NCI-H748 treated with DMSO at 0.1 percent for 48 hours (cell line): ENCODE measurements around the gene GOLT1A.

ENCODE experiments used
- DNase-seq: peaks from one replicate; lab custom pipeline; 2025; lab: John Stamatoyannopoulos, UW

GOLT1A gene

DNA sequence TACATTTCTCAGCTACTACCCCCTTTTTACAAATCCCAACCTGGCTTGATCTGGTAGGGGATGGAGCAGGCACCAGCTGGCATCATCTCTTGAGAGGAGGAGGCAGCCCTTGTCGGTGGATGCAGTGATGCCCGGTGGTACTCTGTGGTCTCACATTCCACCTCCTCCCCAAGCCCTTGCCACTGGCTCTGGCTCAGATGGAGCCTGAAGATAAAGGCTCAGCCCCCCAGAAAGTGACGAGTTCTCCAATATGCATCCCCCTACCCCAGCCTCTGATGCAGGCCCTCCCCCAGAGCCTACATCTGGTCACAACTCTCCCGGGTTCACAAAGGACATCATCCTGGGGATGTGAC is 3.8 kb upstream of the GOLT1A start:
- no peak for DNase-seq

DNA sequence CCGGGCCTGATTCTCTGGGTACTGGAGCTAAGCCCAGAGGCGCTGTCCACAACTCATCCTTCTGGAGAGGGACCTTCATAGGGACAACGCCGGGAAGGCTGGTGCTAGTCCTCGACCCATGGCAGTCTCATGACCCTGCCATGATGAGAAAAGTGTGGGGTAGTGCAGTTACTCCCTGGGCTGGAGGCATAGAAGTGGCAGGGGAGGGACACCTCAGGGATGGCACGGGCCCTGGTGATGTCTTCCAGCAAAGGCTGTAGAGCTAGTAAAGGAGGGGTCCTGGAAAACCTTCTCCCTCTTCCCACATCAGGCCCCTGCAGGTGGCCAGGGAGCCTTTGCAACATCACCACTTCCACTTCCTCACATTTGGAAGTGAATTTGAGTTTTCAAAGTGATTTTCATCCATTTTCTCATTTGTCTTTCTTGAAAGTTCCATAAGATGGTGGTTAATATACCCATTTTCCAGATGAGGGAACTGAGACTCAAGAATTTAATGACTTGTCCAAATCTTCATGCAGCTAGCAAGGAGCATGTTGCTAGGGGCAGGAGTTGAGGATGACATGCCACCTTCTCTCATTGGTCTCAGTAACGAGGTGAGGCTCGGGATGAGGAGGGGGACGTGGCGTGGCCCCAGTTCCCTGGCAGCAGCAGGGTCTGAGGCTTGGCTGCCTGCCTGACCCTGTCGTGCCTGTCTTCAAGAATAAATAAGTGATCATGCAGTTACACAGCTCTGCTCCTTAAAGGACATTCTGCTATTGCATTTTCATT is 3.3 kb upstream of the GOLT1A start:
- DNase-seq = no peak

DNA sequence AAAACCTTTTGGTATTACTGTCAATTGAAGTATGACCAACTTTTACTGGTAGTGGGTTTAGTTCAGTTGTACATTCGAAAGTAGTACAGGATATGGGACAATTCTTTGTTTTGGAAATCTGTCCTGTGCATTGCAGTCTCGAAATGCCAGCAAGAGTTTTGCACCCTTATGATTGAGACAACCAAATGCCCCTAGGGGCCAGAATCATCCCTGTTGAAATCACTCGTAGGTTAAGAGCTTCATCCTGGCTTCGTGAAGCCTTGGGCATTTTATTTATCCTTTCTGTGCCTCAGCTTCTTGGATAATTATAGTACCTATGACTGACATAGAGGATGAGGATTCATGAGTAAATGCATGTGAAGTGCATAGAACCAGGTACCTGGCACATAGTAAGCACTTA is 2.4 kb upstream of the GOLT1A start:
- no peak for DNase-seq

DNA sequence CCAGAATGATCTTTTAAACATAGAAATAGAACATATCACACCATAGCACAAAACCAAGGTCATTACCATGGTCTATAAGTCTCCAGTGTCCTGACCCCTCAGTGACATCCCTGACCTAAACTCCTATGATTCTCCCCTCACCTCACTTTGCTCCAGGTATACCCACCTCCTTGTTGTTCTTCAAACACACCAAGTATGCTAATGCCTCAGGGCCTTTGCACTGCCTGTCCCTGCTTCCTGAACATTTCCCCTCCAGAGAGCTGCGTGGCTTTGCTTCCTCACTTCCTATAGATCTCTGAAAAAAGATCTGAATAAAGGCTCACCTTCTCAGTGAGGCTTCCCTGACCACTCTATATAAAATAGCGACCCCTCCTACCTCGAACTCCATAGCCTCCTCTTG is 1.1 kb downstream of the GOLT1A start:
- DNase-seq = no peak

DNA sequence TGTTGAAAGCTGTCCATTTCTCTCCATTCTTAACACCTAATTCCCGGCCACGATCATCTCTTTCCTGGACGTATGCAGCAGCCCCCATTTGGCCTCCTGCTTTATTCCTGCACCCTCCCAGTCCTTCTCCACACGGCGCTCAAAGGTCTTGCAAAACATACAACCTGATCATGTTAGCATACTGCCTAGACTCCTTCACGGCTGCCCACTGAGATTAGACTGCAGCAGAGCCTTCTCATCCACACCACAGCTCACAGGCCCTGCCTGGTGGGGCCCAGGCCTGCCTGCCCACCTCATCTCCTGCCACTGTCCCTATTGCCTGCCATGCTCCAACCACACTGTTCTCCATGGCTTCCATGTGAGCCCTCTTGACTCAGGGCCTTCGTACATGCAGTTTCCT is 2.7 kb downstream of the GOLT1A start:
- DNase-seq = no peak

DNA sequence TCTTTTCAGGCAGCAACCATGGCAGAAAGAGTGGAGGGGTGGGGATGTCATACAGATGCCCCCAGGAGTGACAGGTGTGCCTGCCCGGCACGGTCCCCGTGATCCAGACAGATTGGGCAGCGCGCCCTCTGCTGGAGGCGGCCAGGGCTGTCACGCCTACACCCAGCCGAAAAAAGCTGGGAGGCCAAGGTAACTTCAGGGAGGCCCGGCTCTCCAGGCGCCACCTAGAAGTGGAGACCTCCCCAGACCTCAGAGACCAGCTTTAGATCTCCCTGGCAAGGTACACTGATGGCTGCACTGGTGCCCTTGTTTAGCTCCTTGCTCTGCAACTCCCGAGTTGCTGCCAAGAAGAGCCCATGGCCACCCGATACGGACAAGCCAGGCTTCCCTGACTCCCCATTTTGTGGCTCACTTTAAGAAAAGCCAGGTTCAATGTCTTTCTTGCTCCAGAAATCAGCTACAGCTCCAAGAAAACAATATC is 6.6 kb downstream of the GOLT1A start:
- no peak for DNase-seq

DNA sequence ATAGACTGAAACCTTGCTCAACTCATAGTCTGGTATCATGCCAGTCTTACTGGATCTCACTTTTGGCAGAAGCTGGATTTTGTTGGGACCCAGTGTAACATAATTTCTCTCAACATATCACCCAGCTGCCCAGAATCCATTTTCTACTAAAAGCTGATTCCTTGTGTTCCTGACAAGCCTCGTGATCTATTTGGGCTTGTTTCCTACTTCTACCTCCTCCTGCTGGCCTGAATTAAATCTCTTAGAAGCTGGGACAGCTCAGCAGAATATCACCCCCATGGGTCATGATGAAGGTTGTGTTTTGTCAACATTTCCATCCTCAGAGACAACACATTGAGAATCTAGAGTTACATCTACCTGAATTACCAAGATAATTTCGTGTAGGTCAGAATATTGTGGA is 7.7 kb downstream of the GOLT1A start:
- DNase-seq = no peak

DNA sequence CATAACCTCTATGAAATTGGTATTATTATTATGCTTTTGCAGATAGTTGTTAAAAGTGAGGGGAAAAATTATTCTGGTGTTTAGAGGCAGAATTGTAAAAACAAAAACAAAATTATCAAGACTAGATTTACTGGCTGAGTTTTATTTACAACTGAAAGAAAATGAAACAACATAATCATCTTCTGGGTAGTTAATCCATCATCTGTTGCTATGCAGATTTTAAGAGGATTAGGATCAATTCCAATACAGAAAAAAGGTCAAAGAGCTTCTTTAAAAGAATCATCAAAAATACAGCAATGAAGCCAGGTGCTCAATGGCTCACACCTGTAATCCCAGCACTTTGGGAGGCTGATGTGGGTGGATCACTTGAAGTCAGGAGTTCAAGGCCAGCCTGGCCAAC is 8.3 kb downstream of the GOLT1A start:
- no peak for DNase-seq

DNA sequence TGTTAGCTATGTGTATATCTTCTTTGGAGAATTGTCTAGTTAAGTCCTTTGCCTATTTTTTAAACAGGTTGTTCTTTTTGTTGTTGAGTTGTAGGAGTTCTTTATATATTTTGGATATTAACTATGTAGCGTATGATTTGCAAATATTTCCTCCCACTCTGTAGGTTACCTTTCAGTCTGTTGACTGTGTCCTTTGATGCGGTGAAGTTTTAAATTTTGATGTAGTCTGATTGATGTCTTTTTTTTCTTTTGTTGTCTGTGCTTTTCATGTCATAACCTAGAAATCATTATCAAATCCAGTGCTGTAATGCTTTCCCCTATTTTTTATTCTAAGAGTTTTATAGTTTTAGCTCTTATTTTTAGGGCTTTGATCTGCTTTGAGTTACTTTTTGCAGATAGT is 8.8 kb downstream of the GOLT1A start:
- DNase-seq = no peak

DNA sequence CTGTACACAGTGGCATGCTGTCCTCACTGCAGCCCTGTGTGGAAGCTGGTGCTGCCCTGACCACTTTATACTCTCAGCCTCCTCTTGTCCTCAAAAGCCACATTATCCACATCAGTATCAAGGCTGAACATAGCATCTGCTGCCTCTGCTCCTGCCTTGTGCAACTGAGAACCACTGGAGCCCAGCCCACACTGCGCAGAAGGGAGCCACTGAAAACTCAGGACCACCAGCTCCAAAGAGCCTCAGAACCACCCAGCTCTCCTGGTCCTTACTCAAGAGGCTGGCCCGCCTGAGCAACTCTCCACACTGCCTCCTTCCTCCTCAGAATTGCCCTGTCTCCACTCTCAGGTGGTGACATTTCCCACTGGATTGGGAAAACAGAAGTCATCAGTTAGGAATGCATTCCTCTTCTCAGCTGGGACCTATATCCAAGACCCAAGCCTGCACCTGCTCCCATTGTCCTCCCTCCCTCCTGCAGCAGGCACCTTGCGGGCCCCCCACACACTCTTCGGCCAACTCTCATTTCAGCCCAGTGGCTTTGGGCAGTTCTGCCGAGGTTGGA is 10.5 kb downstream of the GOLT1A start:
- DNase-seq = no peak

DNA sequence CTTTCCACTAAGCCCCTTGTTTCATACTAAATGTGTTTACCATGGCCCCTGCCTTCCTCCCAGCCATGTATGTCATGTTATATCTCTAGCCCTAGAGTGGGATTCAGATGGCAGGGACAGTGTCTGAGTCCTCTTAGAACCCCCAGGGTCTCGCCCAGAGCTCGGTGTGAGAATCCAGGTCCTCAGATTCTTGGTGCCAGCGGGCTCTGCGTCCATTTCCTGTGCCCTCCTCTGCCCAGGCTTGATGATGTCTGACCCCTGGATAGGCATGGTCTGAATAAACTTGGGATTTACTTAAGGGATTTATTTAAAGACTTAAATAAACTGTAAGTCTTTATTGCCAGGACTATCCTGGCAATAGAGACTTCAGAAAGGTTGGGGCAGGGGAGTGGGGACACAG is 11.3 kb downstream of the GOLT1A start:
- DNase-seq = no peak

DNA sequence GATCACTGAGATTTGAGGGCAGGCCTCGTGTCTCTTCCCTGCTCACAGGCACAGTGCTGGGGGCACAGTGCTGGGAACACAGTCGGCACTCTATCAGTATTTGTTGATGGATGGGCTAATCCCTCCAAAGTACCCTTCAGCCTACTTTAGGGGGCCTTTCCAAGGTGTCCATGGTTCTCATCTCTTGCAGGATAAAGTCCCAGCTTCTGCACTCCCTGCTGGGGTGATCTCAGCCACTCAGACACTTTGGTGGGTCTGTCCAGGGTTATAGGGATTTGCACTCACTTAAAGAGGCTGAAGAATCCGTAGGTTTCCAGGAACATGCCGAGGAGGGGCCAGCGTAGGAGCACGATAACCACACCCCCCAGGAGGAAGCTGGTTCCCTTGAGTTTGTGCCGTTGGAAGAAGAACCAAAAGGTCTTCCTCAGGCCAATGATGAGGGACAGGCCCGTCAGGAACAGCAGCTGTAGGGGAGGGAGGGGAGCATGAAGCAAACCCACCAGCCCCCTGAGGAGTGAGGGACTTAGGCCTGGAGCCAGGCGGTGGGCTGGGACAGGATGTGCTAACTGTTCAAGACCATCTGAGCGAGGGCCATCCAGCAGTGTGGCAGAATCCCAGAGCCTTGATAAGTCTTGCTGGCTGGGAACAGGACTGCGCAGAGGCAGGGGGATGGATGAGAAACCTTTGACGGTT is 12.3 kb downstream of the GOLT1A start:
- DNase-seq = no peak

DNA sequence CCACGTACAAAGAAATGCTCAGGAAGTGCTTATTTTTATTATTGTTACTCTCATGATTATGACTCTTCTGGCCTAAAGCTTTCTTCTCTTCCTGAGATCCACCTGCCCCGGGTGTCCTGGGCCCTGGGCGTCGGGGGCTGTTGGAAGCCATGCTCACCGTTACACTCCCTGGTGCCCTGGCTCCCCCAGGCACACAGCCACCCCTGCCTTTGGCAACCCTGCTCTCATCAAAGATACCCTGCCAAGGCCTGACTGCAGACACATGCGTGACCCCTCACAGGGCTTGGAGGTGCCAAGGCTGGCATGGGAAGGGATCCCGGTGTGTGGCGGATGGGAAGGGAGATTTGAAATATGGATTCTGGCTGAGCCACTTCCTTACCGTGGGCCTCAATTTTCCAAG is 14.2 kb downstream of the GOLT1A start:
- no peak for DNase-seq

DNA sequence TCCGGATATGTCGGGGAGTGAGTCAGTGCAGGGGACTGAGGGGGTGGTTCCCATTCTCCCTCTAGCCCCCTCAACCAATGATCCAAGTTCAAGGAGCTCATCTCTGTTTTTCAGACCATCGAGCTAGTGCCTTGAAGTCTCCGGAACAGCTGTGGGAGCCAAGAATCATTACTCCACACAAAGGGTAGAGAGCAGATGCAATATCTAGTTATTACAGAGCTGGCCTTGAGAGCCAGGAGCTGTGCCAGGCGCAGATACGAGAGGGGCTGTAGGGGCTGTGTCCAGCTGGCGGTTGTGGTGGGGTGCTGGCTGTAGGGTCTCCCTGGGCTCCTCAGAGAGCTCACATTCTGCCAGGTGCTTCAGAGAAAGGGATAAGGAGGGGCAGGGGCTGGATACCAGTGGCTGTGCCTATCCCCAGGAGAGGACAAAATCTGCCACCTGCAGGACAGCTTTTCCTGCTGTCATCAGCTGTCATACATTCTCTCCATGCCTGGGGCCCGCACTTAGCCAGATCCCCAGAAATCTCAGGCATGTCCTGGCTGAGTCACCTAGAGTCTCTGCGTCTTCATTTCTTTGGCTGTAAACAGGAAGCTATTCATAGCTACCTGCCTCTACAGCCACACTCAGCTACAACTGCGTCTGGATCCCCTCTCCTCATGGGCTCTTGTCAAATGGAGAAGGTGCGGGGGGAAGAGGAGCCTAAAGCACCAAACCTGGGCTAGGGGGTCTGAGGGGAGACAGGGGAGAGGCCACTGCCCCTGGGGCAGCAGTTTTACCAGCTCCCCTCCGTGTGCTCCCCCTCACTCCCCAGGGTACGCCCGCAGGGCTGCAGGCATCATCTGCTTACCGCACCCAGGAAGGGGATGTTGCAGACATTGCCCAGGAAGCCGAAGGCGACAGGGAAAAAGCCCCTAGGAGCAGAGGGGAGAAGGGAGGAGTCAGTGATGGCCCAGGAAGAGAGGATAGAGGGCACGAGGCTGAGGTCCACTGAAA is 15.1 kb downstream of the GOLT1A start:
- no peak for DNase-seq

DNA sequence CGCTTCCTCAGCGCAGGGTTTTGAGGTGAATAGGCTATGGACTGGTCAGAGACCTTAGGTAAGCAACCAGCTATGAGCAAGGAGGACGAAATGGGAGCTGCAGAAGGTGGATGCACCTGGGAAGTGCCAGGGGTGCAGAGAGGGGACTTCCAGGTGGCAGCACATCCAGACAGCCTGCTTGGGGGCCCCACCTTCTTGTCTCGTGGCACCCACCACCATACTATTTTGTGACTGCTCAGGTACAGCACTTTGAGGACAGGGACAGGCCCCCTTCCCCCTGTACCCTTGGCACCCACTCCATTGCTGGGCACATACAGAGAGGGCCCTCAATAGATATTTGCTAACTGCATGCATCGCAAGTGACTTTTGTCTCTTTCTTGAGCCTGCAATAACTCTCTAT is 16.7 kb downstream of the GOLT1A start:
- no peak for DNase-seq

DNA sequence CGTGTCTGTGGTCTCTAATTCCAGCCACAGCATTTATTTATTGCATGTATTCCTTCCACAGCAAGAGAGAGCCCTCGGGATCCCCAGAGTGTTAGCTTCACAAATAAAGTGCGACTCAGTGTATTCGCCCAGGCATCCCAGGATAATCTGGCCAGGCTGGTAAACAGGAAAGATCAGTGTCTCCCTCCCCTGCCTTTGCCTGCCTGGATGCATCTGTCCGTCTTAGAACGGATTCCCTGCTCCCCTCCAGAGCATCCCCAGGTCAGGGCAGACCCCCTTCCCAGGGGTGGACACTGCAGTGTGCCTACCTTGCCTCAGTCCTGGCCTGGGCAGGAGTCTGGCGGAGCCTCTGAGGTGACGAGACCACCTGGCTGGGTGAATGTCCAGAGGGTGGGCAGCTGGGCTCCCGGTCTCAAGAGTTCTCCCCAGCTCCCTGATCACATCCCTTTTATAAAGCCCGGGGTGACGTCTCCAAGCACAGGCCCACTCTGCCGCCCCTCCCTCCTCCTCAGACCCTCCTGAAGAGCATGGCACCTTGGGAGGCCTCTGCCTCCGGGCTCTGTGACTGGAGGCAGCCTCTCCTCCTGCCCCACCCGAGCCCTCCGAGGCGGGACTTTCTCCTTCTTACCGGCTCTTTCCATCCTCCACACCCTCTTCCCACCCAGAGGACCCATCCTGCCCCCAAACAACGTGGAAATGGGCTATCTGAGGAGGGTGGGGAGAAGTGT is 17.6 kb downstream of the GOLT1A start, which contains the start of gene KISS1:
KISS1 (minus strand) TSS at position 424 of the 728 bp plus-strand sequence. CDS start 3,615 bp downstream, outside the sequence.
- DNase-seq = no peak

DNA sequence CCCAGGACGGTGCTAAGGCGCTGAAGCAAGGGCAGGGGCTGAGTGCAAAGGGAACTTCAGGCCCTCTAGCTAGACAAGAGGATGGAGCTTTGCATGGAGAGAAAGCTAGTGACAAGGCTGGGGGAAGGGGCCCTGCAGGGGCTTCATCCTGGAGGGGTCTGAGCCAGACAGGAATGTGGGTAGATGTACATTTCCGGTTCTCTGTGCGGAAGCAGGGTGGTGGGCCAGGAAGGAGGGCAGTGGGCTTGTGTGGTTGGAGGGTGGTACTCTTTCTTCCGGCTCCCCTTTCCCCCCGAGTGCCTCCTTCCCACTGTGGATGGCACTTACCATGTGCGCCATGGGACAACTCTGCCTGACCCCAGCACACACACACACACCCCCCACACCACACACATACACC is 19.0 kb downstream of the GOLT1A start:
- no peak for DNase-seq

DNA sequence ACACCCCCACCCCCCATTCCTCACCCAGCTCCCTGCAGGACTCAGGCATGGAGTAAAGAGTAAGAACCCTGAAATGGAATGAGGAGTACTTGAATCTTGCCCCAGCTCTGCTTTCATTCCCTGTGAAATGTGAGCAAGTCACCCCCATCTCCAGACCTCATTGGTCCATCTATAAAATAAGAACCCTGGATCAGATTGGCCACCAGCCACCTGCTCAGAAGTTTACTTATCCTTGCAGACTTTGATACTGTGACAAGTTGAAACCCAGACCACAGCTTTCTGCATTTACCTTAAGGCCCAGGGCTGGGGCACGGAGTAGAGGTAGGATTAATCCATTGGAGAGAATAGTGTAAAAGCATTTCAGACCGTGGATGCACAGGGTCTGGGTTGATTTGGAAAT is 19.7 kb downstream of the GOLT1A start:
- DNase-seq = no peak

DNA sequence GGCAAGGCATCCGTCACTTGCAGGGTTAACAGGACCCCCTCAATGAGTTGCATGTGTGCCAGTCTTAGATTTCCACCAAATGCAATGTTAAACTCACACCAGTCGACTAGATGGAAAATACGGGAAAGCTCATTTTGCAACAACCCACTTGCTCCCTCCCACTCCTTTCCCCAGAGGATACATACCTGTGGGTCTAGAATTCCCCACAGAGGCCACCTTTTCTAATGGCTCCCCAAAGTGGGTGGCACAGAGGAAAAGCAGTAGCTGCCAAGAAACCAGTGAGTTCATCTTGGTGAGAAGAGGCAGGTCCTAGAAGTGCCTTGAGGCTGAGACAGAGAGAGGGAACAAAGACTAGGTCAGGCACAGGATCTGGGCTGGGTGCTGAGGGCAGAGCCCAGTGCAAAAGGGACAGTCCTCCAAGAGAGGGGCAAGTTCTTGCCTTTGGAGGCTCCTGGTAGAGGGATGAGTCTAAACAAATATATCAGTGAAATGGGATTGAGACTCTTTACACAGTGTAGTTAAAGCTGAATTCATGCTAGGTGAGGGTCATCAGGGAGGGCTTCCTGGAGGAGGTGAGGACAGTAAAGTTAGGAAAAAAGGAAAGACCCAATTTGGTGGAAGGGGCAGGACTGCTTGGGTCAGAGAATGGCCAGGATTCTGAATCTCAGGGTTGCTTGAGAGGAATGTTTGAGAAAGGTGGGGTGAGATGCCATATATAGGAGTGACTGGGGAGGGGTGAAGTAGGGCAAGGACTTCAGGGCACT is 21.0 kb downstream of the GOLT1A start:
- no peak for DNase-seq

DNA sequence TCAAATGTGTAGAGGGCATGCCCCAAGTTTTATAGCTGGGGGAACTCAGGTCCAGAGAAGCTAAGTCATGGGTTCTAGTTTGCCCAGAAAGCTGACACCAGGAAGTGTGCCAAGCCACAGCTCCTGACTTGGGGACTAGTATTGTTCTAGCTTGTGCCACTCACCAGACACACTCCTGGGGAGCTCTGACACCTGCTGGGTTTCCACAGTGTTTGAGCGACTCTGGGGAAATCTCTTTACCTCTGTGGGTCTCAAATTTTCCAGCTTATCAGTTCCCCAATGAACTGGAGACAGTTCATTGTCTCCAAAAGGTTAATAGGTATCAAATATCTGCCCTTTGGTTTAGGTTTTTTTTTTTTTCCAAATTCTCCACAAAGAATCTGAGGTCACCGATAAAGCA is 21.7 kb downstream of the GOLT1A start:
- no peak for DNase-seq

DNA sequence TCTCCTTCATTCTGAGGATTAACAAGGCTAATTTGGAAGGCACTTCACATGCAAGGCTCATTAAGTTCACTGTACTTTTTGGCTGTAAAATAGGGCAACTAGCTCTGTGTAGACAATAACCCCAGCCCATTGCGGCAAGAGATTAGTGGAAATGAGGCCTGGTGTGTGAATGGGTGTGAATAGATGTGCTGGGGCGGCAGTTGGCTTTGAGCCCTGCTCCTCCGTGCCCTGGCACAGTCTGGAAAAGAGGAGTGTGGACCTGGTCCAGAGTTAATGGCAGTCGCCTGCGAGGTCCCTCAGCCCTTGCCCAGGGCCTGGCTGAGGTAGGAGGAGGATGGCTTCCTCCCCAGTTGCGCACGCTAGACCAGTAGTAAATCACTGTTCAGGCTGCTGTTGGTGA is 22.3 kb downstream of the GOLT1A start:
- DNase-seq = no peak
